ENCODE measurements around the gene RFESD. TPM values are rescaled to one million over a fixed set of nuclear protein-coding genes. Genes with fewer than 3 reads are reported as not detected.

The RFESD gene
- total and polyA plus RNA-seq, 2 of the 8 experiments (the other 6 are each of a cell fraction or from before 2014, with no cell fraction given) = 1.7 to 2.0 TPM

GRCh38 chr5:95697781-95698681 is 51.5 kb downstream of the RFESD start:
- Histone ChIP-seq H3K79me2 (ENCODE audit: control insufficient read depth in 1 of 2, insufficient read depth in 2 of 2, low read length in 2 of 2) (no peaks in the 10 kb centered on the region), H3K18ac (ENCODE audit: extremely low read depth, low read length) (no peak overlapping the region), H2BK12ac (ENCODE audit: low read depth, low read length) (no peak overlapping the region), H2BK5ac (ENCODE audit: low read depth, low read length) (no peak overlapping the region), H3K9ac (replicated peaks in 1 of 4; ENCODE audit: extremely low read depth in 1 of 4, low read depth in 3 of 4, low read length in 3 of 4) (no peak overlapping the region), H3K4me3 (ENCODE audit: extremely low read depth in 1 of 4, insufficient read depth in 2 of 4, low read depth in 3 of 4, low read length in 4 of 4) (no peak overlapping the region), H4K20me1 (replicated peaks in 1 of 2; ENCODE audit: control insufficient read depth in 1 of 2, insufficient read depth in 2 of 2, low read length in 2 of 2) (no peaks in the 10 kb centered on the region), H3K23me2 (ENCODE audit: low read depth, low read length) (no peaks in the 10 kb centered on the region), H3K4me1 (replicated peaks in 1 of 4; ENCODE audit: control insufficient read depth in 3 of 4, insufficient read depth in 4 of 4, low read length in 3 of 4) (no peaks in the 10 kb centered on the region), H2BK20ac (ENCODE audit: low read length) (no peak overlapping the region), H3K36me3 (ENCODE audit: control insufficient read depth in 2 of 4, insufficient read depth in 4 of 4, low read length in 3 of 4) (no peaks in the 10 kb centered on the region), H2BK15ac (ENCODE audit: low read length) (no peak overlapping the region), H2BK120ac (replicated peaks; ENCODE audit: low read depth, low read length) (no peak overlapping the region), H3K56ac (replicated peaks; ENCODE audit: insufficient read length, low read depth, low read length) (no peak overlapping the region), H3K4me2 (ENCODE audit: insufficient read depth in 1 of 2, low read depth in 2 of 2, low read length in 2 of 2) (no peak overlapping the region), H3K27ac (ENCODE audit: low read depth, low read length) (no peak overlapping the region), H3K4ac (replicated peaks; ENCODE audit: insufficient read length, low read depth, low read length) (no peak overlapping the region), H2AK5ac (ENCODE audit: low read depth, low read length) (no peak overlapping the region), H3K23ac (ENCODE audit: insufficient read length) (no peak overlapping the region), H4K5ac (ENCODE audit: insufficient read length, low read depth, low read length) (no peak overlapping the region), H3K27me3 (replicated peaks in 1 of 4; ENCODE audit: control insufficient read depth in 3 of 4, extremely low read depth in 1 of 4, insufficient read depth in 3 of 4, low read length in 3 of 4) (no peaks in the 10 kb centered on the region; a peak in 1 of 7 replicates), H3K79me1 (ENCODE audit: low read depth, low read length) (no peaks in the 10 kb centered on the region), H3K14ac (ENCODE audit: insufficient read length) (no peak overlapping the region), H4K91ac (replicated peaks; ENCODE audit: insufficient read length, low read length) (no peak overlapping the region), H4K8ac (ENCODE audit: extremely low read depth, insufficient read depth, low read length) (no peak overlapping the region), H3K9me3 (ENCODE audit: insufficient read depth in 2 of 2, low read depth in 1 of 2, low read length in 1 of 2) (no peaks in the 10 kb centered on the region), H2AFZ (ENCODE audit: low read length) (peak overlapping the region; percentile 66; the same call in 1 of the 2 replicates)
- DNase-seq (ENCODE audit: low read depth in 1 of 2, low spot score in 2 of 2) (no peak), FAIRE-seq (no peak)
- 81% methylated on average over 6 of the region's 7 CpGs; no CpG with 5 or more reads in 1 of the 2 experiments for WGBS, 2 experiments (ENCODE audit: extremely low coverage in 1 of 2, insufficient coverage in 1 of 2, insufficient read length in 1 of 2, insufficient replicate concordance in 2 of 2, low coverage in 1 of 2, low lambda C conversion rate in 2 of 2, missing lambda C conversion rate in 1 of 2)
- TF ChIP-seq MAX (IDR thresholded peaks at IDR 0.05) (no peak), SIRT6 (IDR thresholded peaks at IDR 0.05; ENCODE audit: low read length) (no peak), RBBP5 (IDR thresholded peaks at IDR 0.05; ENCODE audit: borderline replicate concordance, low read depth, low read length) (no peak), TEAD4 (IDR thresholded peaks at IDR 0.05; ENCODE audit: low read depth, low read length) (peak; percentile 31; the same call in 1 of the 2 replicates)
- ChIA-PET CTCF (ENCODE audit: partially characterized antibody) (interaction anchor here (0.6 to 2.2 kb wide), 9 partner anchors 12 to 149 kb away, joined by 3 to 7 read pairs (median 6); no protein-coding TSS in a partner anchor), POLR2A (ENCODE audit: partially characterized antibody) (interaction anchor here (0.6 to 1.4 kb wide), 2 partner anchors 13 to 27 kb away, joined by 3 to 6 read pairs; no protein-coding TSS in a partner anchor)

All from H1 (cell line).